ENCODE data around the gene CPLX4.

GRCh38 chr18:59266459-59266858, 52.0 kb downstream of the CPLX4 start:
- TF ChIP-seq CTCF (IDR thresholded peaks at IDR 0.05) (no peak), EZH2 (IDR thresholded peaks at IDR 0.05; ENCODE audit: borderline replicate concordance, insufficient read depth, low read depth, low read length, poor library complexity, severe bottlenecking) (no peak)

All from B cell (primary cell).